Mesendoderm (in vitro differentiated cells): Measurements from ENCODE around the gene HMCN1.

ENCODE experiments used
- DNase-seq: peaks from one replicate; pipeline ENCODE4 v3.0.0; 2013
- H2AK5ac ChIP-seq: 2 replicates; pipeline ENCODE4 v1.6.1; 2013; ENCODE audit warnings: low read length, inconsistent platforms
- H2BK120ac ChIP-seq: 2 replicates; pipeline ENCODE4 v1.6.1; 2013; ENCODE audit warnings: low read depth, mild to moderate bottlenecking, low read length, moderate library complexity, mixed read lengths
- H2BK15ac ChIP-seq: replicated peaks from 2 replicates; pipeline ENCODE4 v1.6.1; 2013; ENCODE audit warnings: low read depth, mild to moderate bottlenecking, moderate library complexity
- H2BK5ac ChIP-seq: 2 replicates; pipeline ENCODE4 v1.6.1; 2013; ENCODE audit warnings: low read length, inconsistent platforms
- H3K18ac ChIP-seq: 2 replicates; pipeline ENCODE4 v1.6.1; 2013; ENCODE audit warnings: mild to moderate bottlenecking, low read length, mixed read lengths
- H3K23ac ChIP-seq: one replicate; pipeline ENCODE4 v1.6.1; 2013; ENCODE audit warnings: low read length
- H3K27ac ChIP-seq: 2 replicates; pipeline ENCODE4 v1.5.1; 2013; ENCODE audit warnings: low read depth, mild to moderate bottlenecking, inconsistent platforms, low read length, moderate library complexity
- H3K27me3 ChIP-seq: 2 replicates; pipeline ENCODE4 v1.6.1; 2013; ENCODE audit warnings: low read length, control low read depth, mild to moderate bottlenecking, inconsistent platforms; ENCODE audit not compliant: insufficient read depth, poor library complexity
- H3K36me3 ChIP-seq: 2 replicates; pipeline ENCODE4 v1.6.1; 2013; ENCODE audit warnings: low read length, inconsistent platforms; ENCODE audit not compliant: control insufficient read depth, insufficient read depth
- H3K4ac ChIP-seq: one replicate; pipeline ENCODE4 v1.6.1; 2013; ENCODE audit warnings: low read depth, mild to moderate bottlenecking, low read length, moderate library complexity
- H3K4me1 ChIP-seq: 2 replicates; pipeline ENCODE4 v1.6.1; 2013; ENCODE audit warnings: low read depth, low read length, inconsistent platforms; ENCODE audit not compliant: control insufficient read depth
- H3K4me2 ChIP-seq: 2 replicates; pipeline ENCODE4 v1.6.1; 2013; ENCODE audit warnings: low read length
- H3K4me3 ChIP-seq: 2 replicates; pipeline ENCODE4 v1.5.1; 2013; ENCODE audit warnings: mild to moderate bottlenecking, low read length
- H3K56ac ChIP-seq: one replicate; pipeline ENCODE4 v1.6.1; 2013; ENCODE audit warnings: low read length
- H3K79me1 ChIP-seq: 2 replicates; pipeline ENCODE4 v1.6.1; 2013; ENCODE audit warnings: low read length, inconsistent platforms
- H3K79me2 ChIP-seq: 2 replicates; pipeline ENCODE4 v1.6.1; 2013; ENCODE audit warnings: mild to moderate bottlenecking, low read length; ENCODE audit not compliant: control insufficient read depth, insufficient read depth
- H3K9ac ChIP-seq: 2 replicates; pipeline ENCODE4 v1.6.1; 2013; ENCODE audit warnings: low read length, inconsistent platforms
- H4K5ac ChIP-seq: one replicate; pipeline ENCODE4 v1.6.1; 2013; ENCODE audit warnings: low read length
- H4K8ac ChIP-seq: one replicate; pipeline ENCODE4 v1.6.1; 2013; ENCODE audit warnings: low read depth, mild to moderate bottlenecking, control low read depth, low read length, moderate library complexity
- WGBS: extraction: QIAGEN DNeasy Blood & Tissue Kit; methylation state at CpG from one replicate; pipeline ENCODE4 v1.1.7; 2013; ENCODE audit warnings: low lambda C conversion rate, missing lambda C conversion rate; ENCODE audit not compliant: insufficient coverage; ENCODE audit errors: extremely low coverage; 5-methylcytosine and 5-hydroxymethylcytosine counted together

The HMCN1 gene

DNA sequence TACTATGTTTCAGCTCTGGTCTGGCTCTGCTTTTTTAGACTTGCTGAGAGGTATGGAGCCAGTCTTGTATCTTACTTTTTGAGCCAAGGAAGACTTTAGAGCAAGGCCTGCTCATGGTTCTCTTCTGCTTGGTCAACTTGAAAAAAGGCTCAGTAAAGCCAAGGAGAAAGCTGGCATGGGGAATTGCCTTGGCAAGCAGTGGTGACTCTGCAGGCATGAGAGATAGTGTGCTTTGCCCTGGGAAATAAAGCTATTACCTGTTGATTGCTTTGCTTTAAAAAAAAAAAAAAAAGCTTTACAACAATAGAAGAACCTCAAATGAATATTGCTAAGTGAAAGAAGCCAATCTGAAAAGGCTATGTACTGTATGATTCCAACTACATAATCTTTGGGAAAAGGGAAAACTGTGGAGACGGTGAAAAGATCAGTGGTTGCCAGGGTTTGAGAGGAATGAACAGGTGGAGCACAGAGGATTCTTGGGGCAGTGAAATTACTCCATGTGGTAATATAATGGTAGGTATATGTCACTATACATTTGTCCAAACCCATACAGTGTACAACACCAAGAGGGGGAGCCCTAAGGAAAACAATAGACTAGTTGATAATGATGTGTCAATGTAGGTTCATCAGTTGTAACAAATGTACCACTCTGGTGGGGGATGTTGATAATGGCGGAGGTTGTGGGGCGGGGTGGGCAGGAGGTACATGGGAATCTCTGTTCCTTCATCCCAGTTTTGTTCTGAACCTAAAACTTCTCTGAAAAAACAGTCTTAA is 87.6 kb downstream of the HMCN1 start:
- no peak overlapping the region for H3K56ac ChIP-seq
- no peak overlapping the region for H3K4ac ChIP-seq
- no peak overlapping the region for H3K23ac ChIP-seq
- no peak overlapping the region for H2AK5ac ChIP-seq
- no peak overlapping the region for H3K27ac ChIP-seq
- no peak overlapping the region for H4K5ac ChIP-seq
- H3K4me3 ChIP-seq, result no peak overlapping the region
- no peak overlapping the region for H2BK5ac ChIP-seq
- H2BK120ac ChIP-seq, result no peak overlapping the region
- H2BK15ac ChIP-seq, result no peak overlapping the region
- no peaks in the 10 kb centered on the region for H3K79me1 ChIP-seq
- no peak overlapping the region for H4K8ac ChIP-seq
- WGBS, result no CpG with 5 or more reads among the region's 3 CpGs
- no peaks in the 10 kb centered on the region for H3K79me2 ChIP-seq
- H3K18ac ChIP-seq, result no peak overlapping the region
- H3K4me2 ChIP-seq, result no peak overlapping the region
- H3K9ac ChIP-seq, result no peak overlapping the region
- H3K36me3 ChIP-seq, result no peaks in the 10 kb centered on the region
- no peaks in the 10 kb centered on the region for H3K27me3 ChIP-seq
- no peak for DNase-seq
- no peaks in the 10 kb centered on the region for H3K4me1 ChIP-seq

DNA sequence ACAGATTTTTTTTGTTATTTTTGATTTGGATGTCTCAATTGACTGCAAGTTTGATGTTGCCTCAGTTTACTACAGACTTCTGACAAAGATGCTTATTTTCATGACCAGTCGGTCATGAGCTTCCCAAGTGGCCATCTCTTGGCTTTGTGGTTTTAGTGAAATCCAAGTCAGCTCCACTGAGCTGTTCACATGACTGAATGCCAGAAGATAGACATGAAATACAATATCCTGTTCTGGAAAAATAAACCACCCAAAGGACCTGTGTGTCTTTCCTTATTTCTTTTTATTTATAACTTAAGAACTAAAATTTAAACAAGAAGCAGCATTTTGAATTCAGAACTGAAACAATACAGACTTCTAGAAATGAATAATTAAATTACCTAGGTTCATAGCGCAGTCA is 89.3 kb downstream of the HMCN1 start:
- Histone ChIP-seq H3K27ac (no peak overlapping the region), H3K9ac (no peak overlapping the region), H4K5ac (no peak overlapping the region), H3K27me3 (no peaks in the 10 kb centered on the region), H3K4me2 (no peak overlapping the region), H3K4me1 (no peaks in the 10 kb centered on the region), H3K79me2 (no peaks in the 10 kb centered on the region), H3K56ac (no peak overlapping the region), H4K8ac (no peak overlapping the region), H3K79me1 (no peaks in the 10 kb centered on the region), H3K36me3 (no peaks in the 10 kb centered on the region), H3K18ac (no peak overlapping the region), H3K4ac (no peak overlapping the region), H2BK15ac (no peak overlapping the region), H3K23ac (no peak overlapping the region), H2BK5ac (no peak overlapping the region), H2BK120ac (no peak overlapping the region), H3K4me3 (no peak overlapping the region), H2AK5ac (no peak overlapping the region)
- no peak for DNase-seq
- no CpG with 5 or more reads among the region's 2 CpGs for WGBS

DNA sequence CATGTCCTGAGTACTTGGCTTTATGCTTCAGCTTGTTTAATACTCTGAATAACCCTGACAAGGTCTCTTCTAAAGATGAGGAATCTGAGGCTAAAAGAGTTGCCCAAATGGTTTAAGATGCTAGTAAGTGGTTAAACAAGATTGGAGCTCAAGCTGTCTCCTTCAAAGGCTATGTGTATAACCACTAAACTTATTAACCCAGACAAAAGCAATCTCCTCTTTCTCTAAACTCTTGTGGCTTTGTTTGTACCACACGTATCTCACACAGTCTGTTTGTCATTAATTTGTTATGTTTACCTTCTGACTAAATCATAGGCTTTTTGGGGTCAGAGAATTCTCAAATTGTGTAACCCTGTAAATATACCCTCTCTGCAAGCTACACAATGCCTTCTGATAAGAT is 89.9 kb downstream of the HMCN1 start:
- no peak overlapping the region for H3K4ac ChIP-seq
- H3K4me3 ChIP-seq, result no peak overlapping the region
- no peak overlapping the region for H4K5ac ChIP-seq
- no peak overlapping the region for H3K4me2 ChIP-seq
- no peak overlapping the region for H2BK15ac ChIP-seq
- H3K79me2 ChIP-seq, result no peaks in the 10 kb centered on the region
- H3K27ac ChIP-seq, result no peak overlapping the region
- WGBS, result no CpG with 5 or more reads among the region's 1 CpG
- H3K4me1 ChIP-seq, result no peaks in the 10 kb centered on the region
- no peaks in the 10 kb centered on the region for H3K79me1 ChIP-seq
- no peak overlapping the region for H2BK120ac ChIP-seq
- no peak overlapping the region for H2BK5ac ChIP-seq
- no peak for DNase-seq
- H4K8ac ChIP-seq, result no peak overlapping the region
- H3K9ac ChIP-seq, result no peak overlapping the region
- no peaks in the 10 kb centered on the region for H3K36me3 ChIP-seq
- H3K56ac ChIP-seq, result no peak overlapping the region
- H3K23ac ChIP-seq, result no peak overlapping the region
- H3K27me3 ChIP-seq, result no peaks in the 10 kb centered on the region
- no peak overlapping the region for H3K18ac ChIP-seq
- no peak overlapping the region for H2AK5ac ChIP-seq

GRCh38 chr1:185825556-185825955 is 91.4 kb downstream of the HMCN1 start:
- Histone ChIP-seq H2BK120ac (no peak overlapping the region), H2BK15ac (no peak overlapping the region), H3K4me2 (no peak overlapping the region), H3K56ac (no peak overlapping the region), H2BK5ac (no peak overlapping the region), H3K36me3 (no peaks in the 10 kb centered on the region), H3K4me1 (no peaks in the 10 kb centered on the region), H4K8ac (no peak overlapping the region), H3K79me1 (no peaks in the 10 kb centered on the region), H3K27ac (no peak overlapping the region), H3K4me3 (no peak overlapping the region), H3K23ac (no peak overlapping the region), H3K27me3 (no peaks in the 10 kb centered on the region), H4K5ac (no peak overlapping the region), H2AK5ac (no peak overlapping the region), H3K9ac (no peak overlapping the region), H3K4ac (no peak overlapping the region), H3K79me2 (no peaks in the 10 kb centered on the region), H3K18ac (no peak overlapping the region)
- DNase-seq, result no peak
- no CpG with 5 or more reads among the region's 1 CpG for WGBS

GRCh38 chr1:185834371-185834905 is 100.2 kb downstream of the HMCN1 start:
- Histone ChIP-seq H3K27ac (no peak overlapping the region), H3K4me2 (no peak overlapping the region), H3K4me3 (no peak overlapping the region), H3K36me3 (no peaks in the 10 kb centered on the region), H3K27me3 (no peaks in the 10 kb centered on the region), H2BK15ac (no peak overlapping the region), H2AK5ac (no peak overlapping the region), H3K79me1 (no peaks in the 10 kb centered on the region), H3K4ac (no peak overlapping the region), H3K4me1 (no peaks in the 10 kb centered on the region), H3K79me2 (no peaks in the 10 kb centered on the region), H3K18ac (no peak overlapping the region), H4K8ac (no peak overlapping the region), H4K5ac (no peak overlapping the region), H3K9ac (no peak overlapping the region), H2BK120ac (no peak overlapping the region), H3K56ac (no peak overlapping the region), H3K23ac (no peak overlapping the region), H2BK5ac (no peak overlapping the region)
- no CpG with 5 or more reads among the region's 2 CpGs for WGBS
- DNase-seq, result no peak

- no peaks in the 10 kb centered on the region for H3K79me1 ChIP-seq
- H3K23ac ChIP-seq, result no peak overlapping the region
These were observed 101.0 kb downstream of the HMCN1 start for GRCh38 chr1:185835191-185835590.

More at GRCh38 chr1:185835191-185835590, 101.0 kb downstream of the HMCN1 start:
- no peak overlapping the region for H2BK15ac ChIP-seq
- no peak overlapping the region for H3K27ac ChIP-seq
- no peak overlapping the region for H4K5ac ChIP-seq
- H3K79me2 ChIP-seq, result no peaks in the 10 kb centered on the region
- no peak overlapping the region for H2AK5ac ChIP-seq
- no peak overlapping the region for H4K8ac ChIP-seq
- no peaks in the 10 kb centered on the region for H3K4me1 ChIP-seq
- no CpG with 5 or more reads among the region's 1 CpG for WGBS
- no peak overlapping the region for H3K4me2 ChIP-seq
- no peak overlapping the region for H3K9ac ChIP-seq
- DNase-seq, result no peak
- no peak overlapping the region for H2BK120ac ChIP-seq
- no peak overlapping the region for H3K4me3 ChIP-seq
- H2BK5ac ChIP-seq, result no peak overlapping the region
- no peaks in the 10 kb centered on the region for H3K36me3 ChIP-seq
- H3K18ac ChIP-seq, result no peak overlapping the region
- H3K56ac ChIP-seq, result no peak overlapping the region
- no peak overlapping the region for H3K4ac ChIP-seq
- H3K27me3 ChIP-seq, result no peaks in the 10 kb centered on the region
